ENCODE data around the gene SQSTM1.

GRCh38 chr5:179772351-179772750 is 48.4 kb upstream of the SQSTM1 start:
- TF ChIP-seq POLR2A (IDR thresholded peaks at IDR 0.05) (no peak), CTCF (IDR thresholded peaks at IDR 0.05) (no peak)

Data from adrenal gland (tissue), 5 donors.